PC-9 (cell line): ENCODE data around the gene ARHGEF28.

Source experiments
- CTCF ChIP-seq: fragments of 200-600 bp; sonication (generic); conservative IDR thresholded peaks from 2 replicates; pipeline ENCODE4 v1.6.1; 2017; ENCODE audit warnings: mixed run types, antibody characterized with exemption, mild to moderate bottlenecking, moderate library complexity
- EZH2 ChIP-seq: fragments of 200-600 bp; sonication (generic); IDR thresholded peaks from 2 replicates; pipeline ENCODE4 v1.8.0; 2017; ENCODE audit warnings: antibody characterized with exemption, low read depth

GRCh38 chr5:73897893-73898292 lies 271.9 kb downstream of the ARHGEF28 start:
- TF ChIP-seq CTCF (no peak), EZH2 (no peak)
